NCI-H524 treated with DMSO at 0.1 percent for 48 hours (cell line): ENCODE measurements around the gene SCFD2.

Experiments
- DNase-seq: peaks from one replicate; lab custom pipeline; 2025; lab: John Stamatoyannopoulos, UW

The SCFD2 gene

DNA sequence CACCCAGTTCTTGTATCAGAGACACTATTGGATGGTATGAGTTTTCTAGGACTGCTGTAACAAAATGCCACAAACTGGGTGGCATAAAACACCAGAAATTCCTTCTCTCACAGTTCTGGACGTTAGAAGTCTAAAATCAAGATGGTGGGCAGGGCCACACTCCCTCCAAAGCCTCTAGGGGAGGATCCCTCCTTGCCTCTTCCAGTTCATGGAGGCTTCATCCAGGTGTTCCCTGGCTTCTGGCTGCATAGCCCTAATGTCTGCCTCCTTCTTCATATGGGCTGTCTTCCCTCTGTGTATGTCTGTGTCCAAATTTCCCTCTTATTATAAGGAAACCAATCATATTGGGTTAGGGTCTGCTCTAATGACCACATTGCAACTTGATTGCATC is 542.2 kb downstream of the SCFD2 start:
- no peak for DNase-seq
